ENCODE results near the gene HSDL1. TPM values are rescaled to one million over a fixed set of nuclear protein-coding genes. Genes with fewer than 3 reads are reported as not detected.

HSDL1 gene
- total RNA-seq, 4 donors from 2014 or later = 5.0 to 9.7 (median 8.6) TPM

DNA sequence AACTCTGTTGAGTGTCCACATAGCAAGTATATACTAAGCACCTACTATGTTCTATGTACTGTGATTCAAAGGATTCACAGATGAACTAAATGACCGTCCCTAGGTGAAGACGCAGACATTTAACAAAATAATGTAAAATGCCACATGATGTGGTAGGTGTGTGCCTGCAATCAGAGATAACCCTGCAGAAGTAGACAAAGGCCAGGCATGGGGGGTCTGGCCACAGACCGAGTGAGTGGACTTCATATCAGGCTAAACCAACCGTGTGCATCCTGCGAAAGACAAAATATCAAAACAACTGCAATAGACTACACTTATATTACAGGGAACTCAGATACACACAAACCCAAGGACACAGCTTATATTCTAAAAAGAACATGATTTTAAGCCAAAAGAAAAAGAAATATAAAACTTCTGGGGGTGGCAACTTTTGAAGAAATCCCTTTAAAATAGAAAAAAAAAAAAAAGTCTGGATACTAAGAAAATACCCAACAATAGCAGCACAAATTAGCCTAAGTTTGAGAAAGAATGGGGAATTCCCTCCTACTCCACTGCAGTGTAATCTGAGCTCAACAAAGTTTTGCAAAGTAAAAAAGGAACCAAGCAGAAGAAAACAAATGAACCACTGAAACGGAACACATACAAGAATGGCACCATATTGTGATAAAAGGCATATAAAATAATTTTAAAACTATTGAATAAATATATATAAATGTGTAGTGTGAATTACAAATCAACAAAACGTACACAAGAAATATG lies 12.3 kb downstream of the HSDL1 start:
- no peak for DNase-seq
- H3K4me1 ChIP-seq = no peaks in the 10 kb centered on the region
- no peaks in the 10 kb centered on the region for H3K27me3 ChIP-seq
- WGBS, 2 donors = 90 to 91% methylated on average over 7 of the region's 7 CpGs
- intact Hi-C loops (cut with DNase I) = no loop called here
- no peaks in the 10 kb centered on the region for H3K9me3 ChIP-seq
- no peak for TF ChIP-seq POLR2A (IDR thresholded peaks at IDR 0.05)
- TF ChIP-seq, protein P1, sequence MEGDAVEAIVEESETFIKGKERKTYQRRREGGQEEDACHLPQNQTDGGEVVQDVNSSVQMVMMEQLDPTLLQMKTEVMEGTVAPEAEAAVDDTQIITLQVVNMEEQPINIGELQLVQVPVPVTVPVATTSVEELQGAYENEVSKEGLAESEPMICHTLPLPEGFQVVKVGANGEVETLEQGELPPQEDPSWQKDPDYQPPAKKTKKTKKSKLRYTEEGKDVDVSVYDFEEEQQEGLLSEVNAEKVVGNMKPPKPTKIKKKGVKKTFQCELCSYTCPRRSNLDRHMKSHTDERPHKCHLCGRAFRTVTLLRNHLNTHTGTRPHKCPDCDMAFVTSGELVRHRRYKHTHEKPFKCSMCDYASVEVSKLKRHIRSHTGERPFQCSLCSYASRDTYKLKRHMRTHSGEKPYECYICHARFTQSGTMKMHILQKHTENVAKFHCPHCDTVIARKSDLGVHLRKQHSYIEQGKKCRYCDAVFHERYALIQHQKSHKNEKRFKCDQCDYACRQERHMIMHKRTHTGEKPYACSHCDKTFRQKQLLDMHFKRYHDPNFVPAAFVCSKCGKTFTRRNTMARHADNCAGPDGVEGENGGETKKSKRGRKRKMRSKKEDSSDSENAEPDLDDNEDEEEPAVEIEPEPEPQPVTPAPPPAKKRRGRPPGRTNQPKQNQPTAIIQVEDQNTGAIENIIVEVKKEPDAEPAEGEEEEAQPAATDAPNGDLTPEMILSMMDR (IDR thresholded peaks at IDR 0.05) = no peak
- H3K4me3 ChIP-seq = no peak overlapping the region
- peaks cover 0 to 34% (median 13%) of the 10 kb centered on the region in 3 donors for H3K36me3 ChIP-seq
- H3K27ac ChIP-seq = no peak overlapping the region

GRCh38 chr16:84131117-84131516 lies 13.9 kb downstream of the HSDL1 start:
- DNase-seq = no peak
- 84 to 88% methylated on average over 4 to 5 of the region's 5 CpGs for WGBS, 2 donors
- no peaks in the 10 kb centered on the region for H3K4me1 ChIP-seq
- H3K36me3 ChIP-seq = peaks cover 0 to 47% (median 13%) of the 10 kb centered on the region in 3 donors
- intact Hi-C loops (cut with DNase I) = no loop called here
- H3K27ac ChIP-seq = no peak overlapping the region
- no peak overlapping the region for H3K4me3 ChIP-seq
- H3K9me3 ChIP-seq = no peaks in the 10 kb centered on the region
- TF ChIP-seq, protein P1 (IDR thresholded peaks at IDR 0.05) = no peak
- TF ChIP-seq POLR2A (IDR thresholded peaks at IDR 0.05) = no peak
- no peaks in the 10 kb centered on the region for H3K27me3 ChIP-seq

DNA sequence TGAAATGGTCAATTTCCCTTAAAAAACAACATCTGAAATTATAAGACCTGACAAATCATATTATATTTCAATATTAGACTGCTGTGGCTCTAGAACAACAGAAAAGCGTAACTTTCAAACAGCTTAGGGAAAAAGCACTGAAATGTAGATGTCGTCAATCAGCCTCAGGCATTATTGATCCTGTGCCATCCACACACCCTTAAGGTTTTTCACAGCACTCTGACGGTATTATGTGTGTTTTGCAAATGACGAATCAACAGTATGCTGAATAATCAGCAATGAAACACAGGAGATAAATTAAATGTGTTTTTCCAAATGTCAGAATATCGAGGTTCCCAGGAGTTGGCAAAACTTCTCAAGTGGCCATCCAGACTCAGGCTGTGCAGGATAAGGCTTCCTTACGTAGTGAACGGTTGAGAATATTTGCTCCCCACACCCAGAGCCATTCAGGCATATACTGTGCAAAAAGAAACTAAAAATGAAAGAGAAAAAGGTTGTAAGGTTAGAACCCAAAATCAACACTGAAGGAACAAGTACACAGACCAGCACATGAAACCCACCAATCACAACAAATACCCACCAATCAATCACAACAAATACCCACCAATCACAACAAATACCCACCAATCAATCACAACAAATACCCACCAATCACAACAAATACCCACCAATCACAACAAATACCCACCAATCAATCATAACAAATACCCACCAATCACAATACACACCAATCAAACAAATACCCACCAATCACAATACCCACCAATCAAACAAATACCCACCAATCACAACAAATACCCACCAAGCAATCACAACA lies 20.5 kb downstream of the HSDL1 start:
- intact Hi-C loops (cut with DNase I) = no loop called here
- WGBS, 2 donors = 78 to 85% methylated on average over 7 of the region's 7 CpGs
- no peak overlapping the region for H3K27ac ChIP-seq
- DNase-seq = no peak
- H3K4me1 ChIP-seq = peaks cover 0 to 3% (median 0%) of the 10 kb centered on the region in 3 donors
- no peak for TF ChIP-seq POLR2A (IDR thresholded peaks at IDR 0.05)
- TF ChIP-seq, protein P1 (IDR thresholded peaks at IDR 0.05) = no peak
- H3K36me3 ChIP-seq = peaks cover 0 to 64% (median 8%) of the 10 kb centered on the region in 3 donors
- H3K4me3 ChIP-seq = no peak overlapping the region
- no peaks in the 10 kb centered on the region for H3K27me3 ChIP-seq
- no peaks in the 10 kb centered on the region for H3K9me3 ChIP-seq

GRCh38 chr16:84121007-84121406 lies 24.0 kb downstream of the HSDL1 start:
- 87 to 93% methylated on average over 10 of the region's 10 CpGs for WGBS, 2 donors
- no peak for TF ChIP-seq POLR2A (IDR thresholded peaks at IDR 0.05)
- TF ChIP-seq, protein P1 (IDR thresholded peaks at IDR 0.05) = no peak
- peaks cover 0 to 33% (median 0%) of the 10 kb centered on the region in 3 donors for H3K36me3 ChIP-seq
- H3K4me1 ChIP-seq = peaks cover 0 to 20% (median 6%) of the 10 kb centered on the region in 3 donors
- H3K4me3 ChIP-seq = no peak overlapping the region
- intact Hi-C loops (cut with DNase I) = no loop called here
- H3K9me3 ChIP-seq = no peaks in the 10 kb centered on the region
- no peak for DNase-seq
- H3K27me3 ChIP-seq = no peaks in the 10 kb centered on the region
- H3K27ac ChIP-seq = no peak overlapping the region

GRCh38 chr16:84120023-84120422 lies 25.0 kb downstream of the HSDL1 start:
- H3K27ac ChIP-seq = no peak overlapping the region
- no peaks in the 10 kb centered on the region for H3K27me3 ChIP-seq
- 67 to 88% methylated on average over 3 to 4 of the region's 5 CpGs for WGBS, 2 donors
- H3K4me1 ChIP-seq = peaks cover 9 to 29% (median 14%) of the 10 kb centered on the region in 3 donors
- H3K36me3 ChIP-seq = peaks cover 0 to 27% (median 0%) of the 10 kb centered on the region in 3 donors
- DNase-seq = no peak
- no peak for TF ChIP-seq POLR2A (IDR thresholded peaks at IDR 0.05)
- H3K9me3 ChIP-seq = no peaks in the 10 kb centered on the region
- no peak overlapping the region for H3K4me3 ChIP-seq
- intact Hi-C loops (cut with DNase I) = no loop called here
